Thyroid gland (tissue), 4 donors: Measurements from ENCODE around the gene NUCB2.

Experiments used
- CTCF ChIP-seq, 6 experiments: fragments of 200-600 bp in 3 of 6; fragments of 450-650 bp in 3 of 6; sonication (generic) in 3 of 6; IDR thresholded peaks; one replicate each; pipeline ENCODE4 v1.5.1; 2016 to 2019; ENCODE audit warnings: antibody characterized with exemption in 6 of 6, mild to moderate bottlenecking in 2 of 6, inconsistent platforms in 1 of 6, moderate library complexity in 1 of 6
- POLR2A ChIP-seq, 2 donors: fragments of 450-650 bp; IDR thresholded peaks; one replicate each; pipeline ENCODE4 v1.6.1; 2017; ENCODE audit warnings: antibody characterized with exemption in 2 of 2, mild to moderate bottlenecking in 2 of 2, moderate library complexity in 1 of 2

GRCh38 chr11:17328871-17329494 is 52.4 kb downstream of the NUCB2 start:
- TF ChIP-seq CTCF (IDR thresholded peaks at IDR 0.05) (no peak), POLR2A (IDR thresholded peaks at IDR 0.05) (no peak)
